Stimulated activated CD8-positive, alpha-beta memory T cell treated with anti-CD3 and anti-CD28 coated beads, Interleukin-7, amount 100 ng/mL, for 48 hours (primary cell): Measurements from ENCODE around the gene EXTL1.

Experiments
- DNase-seq, 2 donors: peaks; one replicate each; pipeline ENCODE4 v3.0.0-alpha.2; 2020; ENCODE audit warnings: low read depth in 1 of 2; ENCODE audit errors: extremely low read depth in 1 of 2

Gene EXTL1

DNA sequence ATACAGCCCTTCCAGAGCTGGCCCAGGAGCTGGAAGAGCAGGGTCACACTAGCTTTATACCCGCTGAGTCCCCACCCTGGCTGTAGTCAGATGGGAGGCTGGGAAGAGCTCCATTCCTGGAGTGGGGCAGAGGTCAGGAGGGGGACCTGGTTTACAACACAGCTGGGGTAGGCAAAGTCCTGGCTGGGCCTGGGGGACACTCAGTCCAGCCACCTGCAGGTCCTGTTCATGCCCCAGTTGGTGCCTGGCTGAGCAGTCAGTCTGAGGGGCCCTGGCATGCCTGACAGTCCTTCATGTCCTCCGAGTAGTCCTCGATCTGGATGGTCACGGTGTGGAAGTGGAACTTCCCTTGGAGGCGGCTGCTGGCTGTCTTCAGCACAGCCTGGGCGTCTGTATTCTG lies 17.3 kb downstream of the EXTL1 start:
- no peak for DNase-seq

DNA sequence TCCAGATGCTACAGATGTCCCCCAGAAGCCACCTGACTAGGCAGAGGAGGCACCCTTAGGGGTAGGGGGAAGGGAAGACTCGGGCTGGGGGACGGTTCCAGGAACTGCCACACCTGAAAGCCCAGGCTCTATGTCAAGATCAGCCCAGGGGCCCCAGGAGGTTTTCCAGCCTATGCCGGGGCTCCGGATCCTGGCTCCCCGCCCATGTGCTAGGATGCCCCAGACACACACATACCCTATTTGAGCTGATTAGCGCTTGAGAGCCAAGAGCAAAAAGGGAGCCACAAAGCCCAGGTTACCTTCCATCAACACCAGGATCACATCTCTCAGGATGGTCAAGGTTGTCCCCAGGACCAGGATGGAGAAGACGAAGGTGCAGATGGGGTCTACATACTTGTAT lies 19.8 kb downstream of the EXTL1 start:
- DNase-seq = no peak

DNA sequence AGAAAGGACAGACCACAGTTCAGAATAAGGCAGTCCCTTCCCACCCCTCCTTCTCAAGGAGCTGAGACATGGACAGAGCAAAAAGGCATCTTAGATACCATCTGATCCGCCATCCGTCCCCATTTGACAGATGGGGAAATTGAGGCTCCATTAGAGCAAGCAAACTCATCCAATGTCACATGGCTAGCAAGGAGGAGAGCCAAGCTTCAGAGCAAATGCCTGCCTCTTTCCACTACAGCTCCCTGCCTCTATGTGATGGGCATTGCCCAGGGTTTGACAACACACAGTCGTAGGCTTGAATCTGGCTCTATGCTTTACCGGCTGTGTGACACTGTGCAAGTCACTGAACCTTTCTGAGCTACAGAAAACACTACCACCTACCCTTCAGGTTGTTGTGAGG lies 20.4 kb downstream of the EXTL1 start:
- no peak for DNase-seq

DNA sequence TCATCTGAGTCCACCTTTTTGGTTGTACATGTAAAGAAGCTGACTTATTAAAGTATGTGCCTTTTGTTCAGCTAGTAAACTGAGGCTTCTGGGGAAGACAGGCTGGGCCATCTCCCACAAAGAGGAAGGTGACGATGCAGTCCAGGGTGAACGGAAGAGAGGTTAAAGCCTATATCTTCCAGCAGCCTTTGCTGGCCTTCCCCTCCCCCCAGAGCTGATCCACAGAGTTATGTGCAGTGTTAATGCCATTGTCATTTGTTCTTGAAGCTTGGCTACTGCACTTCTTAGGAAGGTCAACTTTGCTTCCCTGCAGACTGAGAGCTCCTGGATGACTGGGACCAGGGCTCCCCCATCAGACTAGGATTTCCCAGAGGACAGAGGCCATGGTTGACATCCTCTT lies 22.2 kb downstream of the EXTL1 start:
- DNase-seq = no peak

DNA sequence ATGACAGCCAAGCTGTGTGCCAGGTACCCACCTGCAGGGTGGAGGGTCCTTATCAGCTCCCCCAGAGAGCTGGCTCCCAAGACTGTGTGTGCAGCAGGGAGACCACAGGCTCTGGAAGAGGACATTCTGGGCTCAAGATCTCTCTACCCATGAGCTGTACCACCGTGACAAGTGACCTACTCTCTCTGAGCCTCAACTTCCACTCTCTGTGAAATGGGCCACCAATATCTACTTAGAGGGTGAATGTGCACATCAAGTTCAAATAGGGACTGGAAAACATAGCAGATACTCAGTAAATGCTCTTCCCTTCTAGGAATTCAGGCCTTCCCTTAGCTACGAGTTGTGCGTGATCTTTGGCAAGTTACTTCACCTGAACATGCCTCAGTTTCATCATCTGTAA lies 22.8 kb downstream of the EXTL1 start:
- no peak for DNase-seq

DNA sequence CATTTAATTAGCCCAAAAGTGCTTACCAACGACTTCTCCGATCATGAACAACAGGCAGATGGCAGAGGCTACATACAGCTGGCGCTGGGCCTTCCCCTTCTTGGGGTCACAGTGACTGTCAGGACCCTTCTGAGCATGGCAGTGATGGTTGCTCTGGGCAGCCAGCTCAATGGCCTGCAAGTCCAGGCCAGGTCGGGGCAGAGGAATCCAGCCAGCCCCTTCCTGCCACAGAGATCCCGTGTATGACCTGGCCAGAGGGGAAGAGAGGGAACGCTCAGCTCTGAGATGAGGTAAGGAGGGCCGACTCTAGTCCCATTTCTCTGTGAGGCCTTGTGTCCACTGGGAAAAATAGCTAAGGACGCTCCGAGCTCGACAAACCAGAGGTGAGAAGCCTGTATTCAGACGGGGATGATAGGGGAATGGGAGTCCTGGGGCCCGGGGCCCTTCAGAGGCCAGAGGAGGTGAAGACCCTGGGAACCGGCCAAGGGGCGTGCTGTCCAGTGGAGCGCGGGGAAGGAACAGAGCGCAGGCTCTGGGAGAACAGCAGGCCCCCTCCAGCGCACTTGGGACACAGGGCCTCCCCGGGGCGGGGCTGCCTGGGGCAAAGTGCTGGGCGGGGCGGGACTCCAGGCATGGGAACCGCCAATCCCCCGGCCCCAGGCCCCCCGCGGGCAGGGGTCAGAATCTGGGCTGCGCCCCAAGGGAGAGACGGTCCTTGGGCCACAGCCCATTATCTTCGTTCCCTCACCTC lies 23.6 kb downstream of the EXTL1 start:
- DNase-seq = no peak

DNA sequence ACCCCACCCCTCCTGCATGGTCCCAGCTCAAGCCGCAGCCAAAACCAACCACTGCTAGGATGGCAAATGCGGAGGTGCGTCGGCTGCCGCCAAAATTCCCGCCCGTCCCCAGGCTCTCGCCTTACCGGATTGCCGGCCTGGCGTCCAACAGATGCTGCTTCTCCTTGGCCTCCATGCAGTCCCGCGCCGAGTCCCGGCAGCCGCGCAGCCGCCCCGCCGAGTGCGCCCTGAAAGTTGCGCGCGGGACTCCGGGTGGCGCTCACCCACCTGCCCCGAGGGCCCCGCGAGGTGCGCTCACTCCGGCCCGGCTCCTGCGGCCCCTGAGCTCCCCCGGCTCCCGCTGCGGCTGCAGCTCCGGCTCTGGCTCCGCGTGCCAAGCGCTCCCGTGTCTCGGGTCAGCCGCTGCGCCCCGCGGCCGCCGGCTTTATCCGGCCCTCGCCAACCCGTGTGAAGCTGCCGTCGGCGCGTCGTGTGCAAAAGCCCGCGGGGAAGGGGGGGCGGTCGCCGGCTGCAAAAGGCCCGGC lies 24.2 kb downstream of the EXTL1 start, which contains the start of gene SLC30A2:
Gene SLC30A2, minus strand, starts transcription at position 397 of the 524 bp plus-strand sequence. Its CDS starts 222 bp downstream, at position 175.
- no peak for DNase-seq

DNA sequence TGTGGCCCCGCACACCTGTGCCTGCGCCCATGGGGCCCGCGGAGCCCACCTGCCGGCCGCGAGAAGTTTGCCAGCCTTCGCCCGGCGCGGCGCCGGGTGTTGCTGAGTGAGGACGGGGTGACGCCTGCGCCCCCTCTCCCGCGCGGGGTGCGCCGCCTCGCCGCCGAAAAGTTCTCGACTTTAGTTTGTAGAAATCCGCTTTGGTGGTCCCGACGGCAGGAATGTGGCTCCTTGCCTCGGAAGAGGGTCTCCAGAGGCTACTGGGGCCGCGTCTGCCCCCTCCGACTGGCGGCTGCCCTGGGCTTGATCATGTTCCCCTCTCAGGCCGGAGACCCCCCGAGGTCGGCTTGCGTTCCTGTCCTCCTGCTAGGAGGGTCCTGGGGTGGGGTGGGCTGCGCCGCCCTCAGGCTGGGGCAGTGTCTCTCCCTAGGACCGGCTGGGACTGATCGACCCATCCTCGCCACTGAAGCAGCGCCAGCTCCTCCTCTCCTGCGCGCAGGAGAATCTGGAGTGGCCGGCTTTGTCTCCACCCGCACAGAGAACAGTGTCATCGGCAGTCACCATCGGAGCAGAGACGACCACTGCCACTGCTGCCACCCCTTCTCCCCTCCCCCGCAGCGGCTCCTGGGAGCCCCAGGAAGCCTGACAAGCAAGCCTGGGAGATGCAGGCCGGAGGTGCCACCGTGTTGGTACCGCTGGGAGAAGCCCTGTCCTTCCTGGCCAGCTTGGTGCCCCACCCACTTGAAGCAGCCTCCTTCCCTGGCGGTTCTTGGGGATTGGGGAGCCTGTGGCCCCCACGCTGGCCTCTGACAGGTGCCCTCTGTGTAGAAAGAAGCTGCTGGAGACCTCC lies 24.9 kb downstream of the EXTL1 start:
- no peak for DNase-seq

DNA sequence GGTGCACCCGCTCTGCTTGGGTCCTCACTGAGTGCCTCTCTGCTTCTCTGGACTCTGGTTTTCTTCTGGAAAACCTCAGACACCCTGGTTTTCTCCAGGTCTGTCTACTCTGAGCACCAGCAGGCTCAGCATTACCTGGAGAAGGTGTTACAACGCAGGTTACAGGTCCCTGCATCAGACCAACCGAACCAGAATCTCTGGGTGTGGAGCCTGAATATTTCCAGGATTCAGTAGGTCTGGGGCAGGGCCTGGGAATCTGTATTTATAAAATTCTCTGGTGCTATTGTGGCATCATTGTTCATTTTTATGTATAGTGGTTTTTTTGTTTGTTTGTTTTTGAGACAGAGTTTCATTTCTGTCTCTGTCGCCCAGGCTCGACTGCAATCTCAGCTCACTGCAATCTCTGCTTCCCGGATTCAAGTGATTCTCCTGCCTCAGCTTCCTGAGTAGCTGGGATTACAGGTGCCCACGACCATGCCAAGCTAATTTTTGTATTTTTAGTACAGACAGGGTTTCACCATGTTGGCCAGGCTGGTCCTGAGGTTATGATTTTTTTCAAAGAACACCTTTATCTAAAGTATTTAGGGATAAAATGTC lies 25.8 kb downstream of the EXTL1 start:
- no peak for DNase-seq

DNA sequence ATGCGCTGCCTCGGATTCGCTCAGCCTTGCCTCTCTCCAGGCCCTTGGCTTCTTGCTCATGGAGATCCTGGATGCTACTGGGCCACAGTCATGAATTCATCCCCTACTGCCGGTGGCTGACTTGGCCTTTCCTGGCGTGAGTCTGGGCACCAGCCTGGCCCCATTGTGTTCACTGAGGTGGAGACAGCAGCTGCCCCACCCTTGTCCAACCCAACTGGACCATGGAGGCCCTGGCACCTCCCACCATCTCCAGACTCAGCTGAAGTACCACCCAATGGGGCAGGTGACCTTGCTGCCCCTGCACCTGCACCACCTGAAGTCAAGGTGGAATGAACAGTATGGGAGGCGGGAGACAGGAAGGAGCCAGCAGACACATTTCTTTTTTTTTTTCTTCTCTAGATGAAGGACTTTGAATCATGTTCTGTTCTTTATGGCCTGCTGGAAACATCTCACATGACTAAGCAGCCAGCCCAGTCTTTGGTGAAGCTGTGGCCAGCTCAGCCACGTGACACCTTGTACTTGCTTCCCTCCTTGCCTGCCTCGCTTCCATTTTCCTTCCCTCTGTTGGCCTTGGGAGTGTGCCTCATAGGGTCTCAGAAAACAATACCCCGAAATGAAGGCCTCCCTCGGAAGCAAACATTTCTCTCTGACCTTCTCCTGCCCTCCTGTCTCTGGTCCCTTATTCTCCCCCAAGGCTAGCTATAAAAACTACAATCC lies 28.1 kb downstream of the EXTL1 start:
- no peak for DNase-seq

DNA sequence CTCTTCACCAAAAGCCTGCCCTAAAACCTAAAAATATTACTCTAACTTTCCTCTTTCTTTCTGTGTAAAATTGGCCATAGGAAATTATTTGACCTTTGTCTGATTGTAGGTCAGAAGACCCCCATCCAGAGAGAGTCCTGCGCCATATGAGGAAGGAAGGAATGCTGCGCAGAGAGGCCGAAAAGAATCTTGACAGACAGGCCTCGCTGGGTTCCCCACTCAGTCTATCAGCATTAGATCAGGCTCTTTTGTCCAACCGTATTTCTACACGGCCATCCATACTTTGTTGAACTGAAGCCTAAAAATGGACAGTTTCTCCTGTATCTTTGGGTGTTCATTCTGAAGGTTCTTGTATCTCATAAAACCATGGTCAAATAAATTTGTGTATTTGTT lies 28.7 kb downstream of the EXTL1 start:
- no peak for DNase-seq

DNA sequence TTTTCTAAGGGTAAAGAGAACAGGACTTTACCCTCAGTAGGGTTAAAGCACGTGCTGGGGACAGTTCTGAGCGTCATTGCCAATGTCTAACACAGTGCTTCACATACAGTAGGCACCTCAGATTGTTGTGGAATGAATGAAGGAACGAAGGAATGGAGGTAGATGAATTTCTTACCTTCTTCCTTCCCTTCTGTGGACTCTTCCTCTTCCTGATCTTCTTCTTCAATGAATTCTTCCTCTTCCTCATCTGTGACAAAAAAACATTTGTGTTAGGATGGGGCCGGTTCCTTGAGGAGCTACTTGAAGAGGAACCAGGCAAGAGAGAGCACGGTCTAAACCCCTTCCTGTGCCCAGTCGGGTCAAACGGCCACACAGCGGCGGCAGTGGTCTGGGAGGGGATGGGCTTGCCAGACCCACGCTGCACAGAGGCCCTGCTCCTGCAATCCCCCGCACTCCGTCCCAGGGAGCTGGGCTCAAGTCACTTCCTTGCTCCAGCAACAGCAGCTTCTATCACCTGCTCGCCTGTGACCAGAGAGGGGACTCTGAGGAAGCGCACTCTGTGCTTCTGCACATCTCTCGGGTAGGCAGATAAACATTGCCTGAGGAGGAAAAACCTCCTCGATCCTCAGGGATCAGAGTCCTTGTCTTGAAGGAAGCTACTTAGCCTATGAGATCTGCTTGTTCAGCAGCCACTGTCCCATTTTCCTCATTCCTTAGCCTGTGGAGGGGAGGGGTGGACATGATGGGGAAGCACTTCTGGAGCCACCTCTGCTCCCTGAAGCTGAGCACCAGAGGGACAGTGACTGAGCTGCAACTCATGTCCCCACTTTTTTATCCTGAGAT lies 32.4 kb downstream of the EXTL1 start:
- DNase-seq = no peak

DNA sequence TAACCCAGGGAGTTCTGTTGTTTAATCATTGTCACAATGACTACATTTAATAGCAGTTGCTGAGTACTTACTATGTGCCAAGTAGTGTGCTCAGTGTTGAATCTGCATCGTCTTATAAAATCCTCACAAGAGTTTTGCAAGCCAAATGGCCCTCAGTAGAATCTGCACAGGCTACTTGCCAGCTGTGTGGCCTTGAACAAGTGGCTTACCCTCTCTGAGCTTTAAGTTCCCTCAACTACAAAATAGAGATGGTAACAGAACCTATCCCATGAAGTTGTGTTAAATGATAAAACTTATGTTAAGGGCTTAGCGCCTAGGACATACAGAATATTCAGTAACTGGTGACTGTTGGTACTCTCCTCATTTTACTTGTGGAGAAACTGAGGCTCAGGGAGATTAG lies 33.5 kb downstream of the EXTL1 start:
- DNase-seq = no peak

DNA sequence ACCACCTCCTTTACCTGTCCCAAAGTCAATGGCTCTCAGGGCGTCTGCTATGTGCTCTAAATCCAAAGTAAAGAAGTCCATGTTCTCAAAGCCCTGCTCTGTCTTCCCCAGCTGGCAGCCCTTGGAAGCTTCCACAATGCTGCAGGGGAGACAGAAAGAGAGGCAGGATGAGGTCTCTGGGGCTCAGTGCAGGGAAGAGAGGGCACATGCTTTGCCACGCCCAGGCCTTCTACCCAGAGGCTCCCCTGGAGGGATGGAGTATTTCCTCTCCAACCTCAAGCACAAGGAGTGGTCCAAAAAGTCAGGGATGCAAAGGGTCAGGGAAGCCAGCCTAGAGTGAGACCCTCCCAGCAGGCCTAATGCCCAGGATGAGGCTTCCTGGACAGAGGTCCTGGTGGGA lies 35.6 kb downstream of the EXTL1 start:
- no peak for DNase-seq

DNA sequence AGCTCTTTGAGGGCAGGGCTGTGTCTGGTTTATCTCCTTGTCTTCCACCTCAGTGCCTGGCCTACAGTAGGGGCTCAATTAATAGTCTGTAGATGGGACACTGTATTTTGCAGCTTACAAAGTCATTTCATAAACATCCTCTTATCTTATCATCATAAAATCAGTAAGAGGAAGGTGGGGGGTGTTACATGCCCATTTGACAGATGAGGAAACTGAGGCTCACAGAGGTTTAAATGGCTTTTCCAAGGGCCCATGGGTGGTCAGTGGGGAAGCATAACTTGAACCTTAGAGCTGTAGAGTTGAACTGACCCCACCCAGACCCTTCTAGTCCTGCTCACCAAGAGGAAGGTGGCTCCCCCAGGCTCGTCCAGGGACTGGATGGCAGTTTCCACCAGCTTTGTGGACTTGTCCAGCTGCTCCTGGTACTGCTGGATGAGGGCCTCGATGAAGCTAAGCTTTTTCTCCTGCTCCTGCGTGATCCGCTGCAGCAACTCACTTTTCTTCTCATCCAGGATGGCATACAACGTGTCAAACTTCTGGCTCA lies 36.5 kb downstream of the EXTL1 start:
- no peak for DNase-seq

DNA sequence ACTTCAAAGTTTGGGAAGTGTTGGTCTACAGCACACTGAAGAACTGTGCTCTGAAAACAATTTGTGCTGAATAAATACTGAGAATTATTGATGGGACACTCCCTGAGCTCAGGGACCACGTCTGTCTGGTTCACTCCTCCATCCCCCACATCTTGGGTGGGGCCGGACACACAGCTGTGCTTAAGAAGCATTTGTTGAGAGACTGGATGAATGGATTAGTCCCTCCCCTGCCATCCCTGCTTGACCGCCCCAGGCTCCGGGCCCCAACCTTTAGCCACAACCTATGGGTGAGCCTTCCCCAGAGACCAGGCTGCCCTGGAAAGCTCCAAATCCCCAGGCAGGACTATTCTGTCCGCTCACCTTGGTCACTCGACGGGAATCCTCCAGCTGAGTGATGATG lies 38.3 kb downstream of the EXTL1 start:
- DNase-seq = no peak

DNA sequence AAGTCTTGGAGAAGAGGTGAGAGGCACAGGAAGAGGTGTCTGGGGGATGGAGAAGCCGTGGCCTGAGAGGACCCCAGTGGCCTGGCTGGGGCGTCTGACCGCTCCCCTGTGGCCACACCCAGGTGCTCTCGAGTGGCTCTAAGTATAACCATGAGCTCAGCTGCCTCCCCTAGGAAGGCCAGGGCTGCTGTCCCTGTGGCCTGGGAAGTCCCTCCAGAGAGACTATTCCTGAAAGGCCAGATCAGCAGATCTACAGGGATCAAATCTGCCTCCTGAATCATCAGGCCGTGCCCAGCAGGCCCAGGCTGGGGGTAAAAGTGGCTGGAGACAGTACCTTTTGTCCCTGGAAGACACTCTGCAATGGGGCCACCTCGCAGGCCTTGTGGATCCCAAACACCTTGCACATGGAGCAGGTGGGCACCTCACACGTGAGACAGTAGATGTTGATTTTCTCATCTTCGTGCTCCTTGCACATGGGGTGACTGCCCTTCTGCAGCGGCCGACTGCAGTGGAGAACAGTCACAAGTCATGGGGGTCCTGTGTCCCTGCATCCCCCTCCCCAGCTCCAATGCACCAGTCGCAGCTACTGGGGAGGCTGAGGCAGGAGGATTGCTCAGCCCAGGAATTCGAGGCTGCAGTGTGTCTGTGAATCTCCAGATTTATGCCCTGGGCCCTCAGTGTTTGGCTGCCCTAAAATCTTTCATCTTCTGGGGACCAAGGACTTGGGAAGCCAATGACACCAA lies 39.4 kb downstream of the EXTL1 start:
- no peak for DNase-seq

DNA sequence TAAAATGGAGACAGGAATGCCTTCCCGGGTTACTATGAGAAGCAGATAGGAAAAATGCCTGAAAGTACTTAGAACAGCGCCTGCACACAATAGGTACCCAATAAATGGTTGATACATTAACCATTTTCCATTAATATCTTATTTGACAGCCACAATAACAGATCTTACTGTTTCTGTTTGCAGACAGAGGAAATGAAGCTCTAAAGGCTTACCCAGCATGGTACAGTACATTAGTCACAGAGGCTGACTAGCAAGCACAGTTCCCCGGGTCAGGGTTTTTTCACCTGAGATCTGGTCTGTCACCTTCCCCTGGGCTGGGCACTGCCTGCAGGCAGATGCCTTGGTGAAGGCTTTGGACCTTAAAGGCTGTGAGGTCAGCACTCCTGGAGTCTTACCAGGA lies 43.0 kb downstream of the EXTL1 start:
- no peak for DNase-seq

DNA sequence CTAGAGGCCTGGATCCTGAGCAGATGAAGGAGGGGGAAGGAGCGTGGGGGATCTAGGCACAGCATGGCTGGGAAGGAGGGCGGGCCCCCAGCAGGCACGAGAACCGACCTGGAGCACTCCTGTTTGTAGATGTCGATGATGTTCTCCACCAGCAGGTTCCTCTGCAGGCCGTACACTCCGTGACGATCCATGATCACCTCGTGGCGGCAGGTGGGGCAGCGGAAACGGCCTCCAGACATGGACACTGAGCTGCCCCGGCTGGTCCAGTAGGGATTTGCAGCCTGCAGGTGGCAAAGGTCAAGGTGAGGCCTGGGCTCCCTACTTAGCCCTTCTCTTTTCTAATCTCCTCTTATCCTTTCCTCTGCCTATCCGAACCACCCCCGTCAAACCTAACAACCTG lies 44.6 kb downstream of the EXTL1 start:
- DNase-seq = no peak
